GM12878 (cell line): Measurements from ENCODE around the gene CYP26B1. TPM values are rescaled to one million over a fixed set of nuclear protein-coding genes. Genes with fewer than 3 reads are reported as not detected.

Experiments used
- ATAC-seq: fragments of 200-7000 bp; cut with Tn5 transposase; 3 replicates; pipeline ENCODE4 v1.9.1; 2020; ENCODE audit warnings: mild to moderate bottlenecking, moderate library complexity
- BruUV-seq: library from RNA; stranded (reverse); fragments of 400-500 nt; replicated peaks from 2 replicates; lab custom pipeline; 2021; lab: Mats Ljungman, UMichigan
- CTCF ChIA-PET: fragments of 300-600 bp; sonication (Branson Sonifier 250); formaldehyde crosslinking; extraction: SDS; loops from one replicate; lab custom pipeline; 2021; ENCODE audit warnings: inconsistent platforms; lab: Yijun Ruan, JAX
- POLR2A ChIA-PET: fragments of 350-600 bp; formaldehyde crosslinking; extraction: SDS; loops from one replicate; lab custom pipeline; 2021; ENCODE audit warnings: inconsistent platforms; lab: Charles Lee
- RAD21 ChIA-PET: fragments of 300-600 bp; sonication (Branson Sonifier 250); formaldehyde crosslinking; loops from one replicate; lab custom pipeline; 2023; ENCODE audit warnings: antibody characterized with exemption; ENCODE audit not compliant: unreplicated experiment; lab: Charles Lee
- SMC1A ChIA-PET: fragments of 300-600 bp; sonication (Branson Sonifier 250); formaldehyde crosslinking; loops from one replicate; lab custom pipeline; 2023; ENCODE audit not compliant: unreplicated experiment, uncharacterized antibody; lab: Charles Lee
- DNase-seq: peaks from one replicate; pipeline ENCODE4 v3.0.0-alpha.2; 2011; ENCODE audit warnings: low read depth, low spot score
- FAIRE-seq: peaks from 3 replicates; lab custom pipeline; 2011; peaks lifted over from hg19 to GRCh38; lab: Jason Lieb, UNC
- H2AFZ ChIP-seq: 2 replicates; pipeline ENCODE4 v1.6.0; 2011; ENCODE audit warnings: low read depth, low read length, control low read depth; ENCODE audit not compliant: control insufficient read depth
- H3K27ac ChIP-seq: 2 replicates; pipeline ENCODE4 v1.5.1; 2011; ENCODE audit warnings: control low read depth; ENCODE audit not compliant: control insufficient read depth, insufficient read depth
- H3K27me3 ChIP-seq, 2 experiments: replicated peaks in 1 of 2; 2 replicates each; pipeline versions ENCODE4 v1.6.0 to v1.6.1; 2011; ENCODE audit warnings: low read length in 1 of 2; ENCODE audit not compliant: control insufficient read depth in 2 of 2, insufficient read depth in 2 of 2
- H3K36me3 ChIP-seq, 2 experiments: 2 replicates each; pipeline ENCODE4 v1.5.1; 2011; ENCODE audit warnings: low read length in 1 of 2; ENCODE audit not compliant: control insufficient read depth in 2 of 2, insufficient read depth in 2 of 2
- H3K4me1 ChIP-seq: 2 replicates; pipeline ENCODE4 v1.6.1; 2011; ENCODE audit warnings: mild to moderate bottlenecking, low read length, moderate library complexity, mixed read lengths; ENCODE audit not compliant: control insufficient read depth, insufficient read depth
- H3K4me2 ChIP-seq: 2 replicates; pipeline ENCODE4 v1.6.0; 2011; ENCODE audit warnings: control low read depth; ENCODE audit not compliant: control insufficient read depth, insufficient read depth
- H3K4me3 ChIP-seq: fragments of 200-600 bp; sonication (generic); 2 replicates; pipeline ENCODE4 v1.5.1; 2016
- H3K79me2 ChIP-seq: 2 replicates; pipeline ENCODE4 v1.6.0; 2011; ENCODE audit warnings: low read length; ENCODE audit not compliant: control insufficient read depth, insufficient read depth
- H3K9ac ChIP-seq: 2 replicates; pipeline ENCODE4 v1.8.0; 2011; ENCODE audit warnings: low read length, control low read depth, mixed read lengths; ENCODE audit not compliant: control insufficient read depth, insufficient read depth
- H3K9me3 ChIP-seq: replicated peaks from 3 replicates; pipeline ENCODE4 v1.5.1; 2011; ENCODE audit warnings: mild to moderate bottlenecking, low read length; ENCODE audit not compliant: control insufficient read depth, insufficient read depth
- H4K20me1 ChIP-seq: 2 replicates; pipeline ENCODE4 v1.6.0; 2011; ENCODE audit not compliant: control insufficient read depth, insufficient read depth
- ATF3 ChIP-seq: IDR thresholded peaks from 2 replicates; pipeline ENCODE4 v1.6.1; 2011; ENCODE audit warnings: low read depth, mild to moderate bottlenecking, low read length, moderate library complexity, borderline replicate concordance; ENCODE audit errors: extremely low read depth
- CBX5 ChIP-seq: sonication (generic); IDR thresholded peaks from 2 replicates; pipeline ENCODE4 v1.6.1; 2016; ENCODE audit warnings: low read depth, moderate library complexity, mild to moderate bottlenecking, inconsistent platforms
- EED ChIP-seq: sonication (generic); IDR thresholded peaks from 2 replicates; pipeline ENCODE4 v1.6.1; 2016; ENCODE audit warnings: antibody characterized with exemption, low read depth
- EP300 ChIP-seq, 2 experiments: fragments of 150-350 bp in 1 of 2; IDR thresholded peaks; 2 replicates each; pipeline ENCODE4 v1.6.1; 2011 to 2012; ENCODE audit warnings: low read depth in 2 of 2, low read length in 2 of 2, borderline replicate concordance in 1 of 2, improper control_type of control experiment in 1 of 2, inconsistent platforms in 1 of 2; ENCODE audit not compliant: control insufficient read depth in 1 of 2
- MEF2B ChIP-seq: fragments of 450-650 bp; IDR thresholded peaks from 2 replicates; pipeline ENCODE4 v1.6.1; 2018; ENCODE audit warnings: mild to moderate bottlenecking, moderate library complexity; ENCODE audit not compliant: partially characterized antibody, poor library complexity, severe bottlenecking
- PAX5 ChIP-seq: IDR thresholded peaks from 2 replicates; pipeline ENCODE4 v1.6.1; 2011; ENCODE audit warnings: low read depth, low read length, borderline replicate concordance
- RAD21 ChIP-seq: IDR thresholded peaks from 2 replicates; pipeline ENCODE4 v1.6.1; 2011; ENCODE audit warnings: mild to moderate bottlenecking, low read depth, low read length, moderate library complexity; ENCODE audit not compliant: insufficient read depth
- RAD51 ChIP-seq: fragments of 450-650 bp; IDR thresholded peaks from 2 replicates; pipeline ENCODE4 v1.6.1; 2016; ENCODE audit warnings: moderate library complexity, mild to moderate bottlenecking, inconsistent platforms
- RCOR1 ChIP-seq: conservative IDR thresholded peaks from 2 replicates; pipeline ENCODE4 v1.6.1; 2012; ENCODE audit warnings: low read depth, low read length, improper control_type of control experiment
- RUNX3 ChIP-seq: IDR thresholded peaks from 2 replicates; pipeline ENCODE4 v1.6.1; 2012; ENCODE audit warnings: low read length, inconsistent platforms
- SMC3 ChIP-seq: IDR thresholded peaks from 2 replicates; pipeline ENCODE4 v1.6.1; 2011; ENCODE audit warnings: low read length, improper control_type of control experiment, borderline replicate concordance
- SP1 ChIP-seq: IDR thresholded peaks from one replicate; pipeline ENCODE4 v1.6.1; 2011; ENCODE audit warnings: low read depth, low read length
- TCF3 ChIP-seq: IDR thresholded peaks from 2 replicates; pipeline ENCODE4 v1.6.1; 2012; ENCODE audit warnings: low read depth, mild to moderate bottlenecking, low read length, borderline replicate concordance; ENCODE audit not compliant: insufficient read depth
- YBX1 ChIP-seq: fragments of 450-650 bp; IDR thresholded peaks from 2 replicates; pipeline ENCODE4 v1.6.1; 2016; ENCODE audit warnings: antibody characterized with exemption
- ZNF217 ChIP-seq: fragments of 450-650 bp; IDR thresholded peaks from 2 replicates; pipeline ENCODE4 v1.6.1; 2017; ENCODE audit warnings: antibody characterized with exemption, mild to moderate bottlenecking
- WGBS: methylation state at CpG from one replicate; pipeline ENCODE4 v1.1.6; 2016; ENCODE audit warnings: low lambda C conversion rate; ENCODE audit not compliant: insufficient replicate concordance, insufficient coverage; ENCODE audit errors: missing lambda C conversion rate; 5-methylcytosine and 5-hydroxymethylcytosine counted together
- in situ Hi-C: fragments of 300-500 bp; cut with MboI; formaldehyde crosslinking; loops from 9 replicates; pipeline ENCODE4 v1.14.3; 2018; ENCODE audit warnings: mixed read lengths
- intact Hi-C: fragments of 100-400 bp; cut with micrococcal nuclease; formaldehyde crosslinking; loops from one replicate; pipeline ENCODE4 v1.14.2; 2022; ENCODE audit not compliant: unreplicated experiment
- polyA plus RNA-seq, 11 experiments: library from polyadenylated mRNA; depleted of rRNA in 4 of 11; unstranded in 6 of 11; stranded (reverse) in 5 of 11; fragments of >200 nt; fragmentation: Nextera tagmentation in 4 of 11; fragmentation: Illumina TruSeq in 1 of 11; extraction: Ambion mirVana in 4 of 11; extraction: Trizol in 1 of 11; gene quantifications; 1 replicate in 1 of 11; 2 replicates in 10 of 11; pipeline versions ENCODE4 v1.2.1 to v1.2.3, GENCODE V29; 2011 to 2016; ENCODE audit warnings: inconsistent platforms in 2 of 11, missing spikeins in 2 of 11, low read depth in 1 of 11
- total RNA-seq, 4 experiments: library from RNA; depleted of rRNA in 3 of 4; stranded (reverse); fragments of >200 nt in 3 of 4; fragmentation: Illumina TruSeq in 1 of 4; extraction: Trizol in 1 of 4; gene quantifications; 2 replicates each; pipeline versions ENCODE4 v1.2.1 to v1.2.3, GENCODE V29; 2013 to 2021

The CYP26B1 gene
- total and polyA plus RNA-seq, 10 of the 15 experiments (the other 5 are each of a cell fraction or from before 2014, with no cell fraction given), result not detected

DNA sequence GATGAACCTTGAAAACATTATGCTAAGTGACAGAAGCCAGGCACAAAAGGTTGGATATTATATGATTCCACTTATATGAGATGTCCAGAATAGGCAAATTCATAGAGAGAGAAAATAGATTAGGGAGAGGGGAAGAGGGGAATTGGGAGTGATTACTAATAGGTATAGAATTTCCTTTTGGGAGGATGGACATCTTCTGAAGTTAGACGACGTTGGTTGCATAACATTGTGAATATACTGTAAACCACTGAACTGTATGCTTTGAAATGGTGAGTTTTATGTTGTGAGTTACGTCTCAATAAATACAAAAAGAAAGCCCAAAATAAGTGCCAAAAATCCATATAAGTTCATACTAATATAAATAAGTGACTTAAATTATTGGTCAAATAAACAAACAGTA, 18.6 kb upstream of the CYP26B1 start:
- CTCF ChIA-PET, result no interaction called here

DNA sequence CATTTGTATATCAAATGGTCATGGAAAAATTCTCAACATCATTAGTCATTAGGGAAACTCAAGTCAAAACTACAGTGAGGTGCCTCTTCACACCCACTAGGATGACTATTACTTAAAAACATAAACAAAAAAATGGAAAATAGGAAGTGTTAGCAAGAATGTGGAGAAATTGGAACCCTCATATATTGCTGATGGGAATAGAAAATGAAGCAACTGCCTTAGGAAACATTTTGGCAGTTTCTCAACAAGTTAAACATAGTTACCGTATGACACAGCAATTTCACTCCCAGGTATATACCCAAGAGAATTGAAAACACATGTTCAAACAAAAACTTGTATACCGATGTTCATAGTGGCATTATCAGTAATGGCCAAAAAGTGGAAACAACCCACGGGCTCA, 18.1 kb upstream of the CYP26B1 start:
- SMC1A ChIA-PET, result no interaction called here

More for the DNA sequence above, 18.6 kb upstream of the CYP26B1 start:
- Histone ChIP-seq H3K9me3 (no peaks in the 10 kb centered on the region), H3K27ac (no peak overlapping the region), H3K4me1 (no peaks in the 10 kb centered on the region), H3K4me3 (no peak overlapping the region), H3K27me3 (no peaks in the 10 kb centered on the region), H3K4me2 (no peak overlapping the region), H3K36me3 (no peaks in the 10 kb centered on the region), H3K79me2 (no peaks in the 10 kb centered on the region)
- ChIA-PET POLR2A (no interaction called here), SMC1A (no interaction called here), RAD21 (no interaction called here)
- in situ Hi-C loops (no loop called here), intact Hi-C loops (no loop called here)
- BruUV-seq, result no TSS peak
- no peak for ATAC-seq
- TF ChIP-seq RAD21 (no peak), SMC3 (no peak), CBX5 (no peak), RCOR1 (no peak), ZNF217 (no peak), PAX5 (no peak), YBX1 (no peak), TCF3 (no peak), RUNX3 (no peak), ATF3 (no peak), SP1 (no peak), EP300 (IDR thresholded peaks at IDR 0.05; ENCODE audit: borderline replicate concordance in 1 of 2, control insufficient read depth in 1 of 2, low read depth in 2 of 2, low read length in 2 of 2) (no peak), EED (no peak)
- TF ChIP-seq, all 136 proteins: peak for 0
- Histone ChIP-seq H4K20me1 (no peaks in the 10 kb centered on the region), H2AFZ (no peak overlapping the region), H3K9ac (no peak overlapping the region)
- FAIRE-seq (no peak), DNase-seq (no peak)
- 45% methylated on average over 3 of the region's 3 CpGs for WGBS

More for the DNA sequence above, 18.1 kb upstream of the CYP26B1 start:
- intact Hi-C loops, result no loop called here
- no peak for ATAC-seq
- Histone ChIP-seq H4K20me1 (no peaks in the 10 kb centered on the region), H3K36me3 (no peaks in the 10 kb centered on the region), H3K9me3 (no peaks in the 10 kb centered on the region), H3K27me3 (no peaks in the 10 kb centered on the region), H2AFZ (no peak overlapping the region), H3K9ac (no peak overlapping the region), H3K79me2 (no peaks in the 10 kb centered on the region), H3K4me1 (no peaks in the 10 kb centered on the region), H3K4me2 (no peak overlapping the region), H3K4me3 (no peak overlapping the region), H3K27ac (no peak overlapping the region)
- FAIRE-seq, result no peak
- RAD21 ChIA-PET, result no interaction called here
- TF ChIP-seq RAD51 (no peak), MEF2B (peak; percentile 20)
- no peak for DNase-seq
- CTCF ChIA-PET, result no interaction called here
- WGBS, result 2% methylated on average over 3 of the region's 3 CpGs
- POLR2A ChIA-PET, result no interaction called here
- in situ Hi-C loops, result no loop called here
- BruUV-seq, result no TSS peak
